Right cardiac atrium (tissue), 5 donors: ENCODE results near the gene RPP30. TPM values are rescaled to one million over a fixed set of nuclear protein-coding genes. Genes with fewer than 3 reads are reported as not detected.

Experiments
- ATAC-seq, 2 donors: fragments of 200-7000 bp; cut with Tn5 transposase; one replicate each; pipeline versions ENCODE4 v1.8.0 to v1.9.1; 2020; ENCODE audit warnings: moderate library complexity in 2 of 2, mild to moderate bottlenecking in 1 of 2
- DNase-seq, 3 donors: peaks; one replicate each; pipeline ENCODE4 v3.0.0-alpha.2; 2020
- H3K27ac ChIP-seq: one replicate; pipeline ENCODE4 v1.5.1; 2013; ENCODE audit warnings: mild to moderate bottlenecking, low read length, control low read depth, moderate library complexity
- H3K27me3 ChIP-seq: one replicate; pipeline ENCODE4 v1.6.1; 2013; ENCODE audit not compliant: control insufficient read depth, insufficient read depth
- H3K4me1 ChIP-seq: one replicate; pipeline ENCODE4 v1.6.1; 2013; ENCODE audit warnings: low read length; ENCODE audit not compliant: control insufficient read depth, insufficient read depth
- H3K4me3 ChIP-seq: one replicate; pipeline ENCODE4 v1.5.1; 2013; ENCODE audit warnings: low read length, control low read depth
- H3K9me3 ChIP-seq: one replicate; pipeline ENCODE4 v1.6.1; 2013; ENCODE audit warnings: low read length; ENCODE audit not compliant: control insufficient read depth
- WGBS: extraction: QIAGEN DNeasy Blood & Tissue Kit; methylation state at CpG from one replicate; pipeline ENCODE4 v1.1.7; 2013; 5-methylcytosine and 5-hydroxymethylcytosine counted together
- intact Hi-C, 4 donors: fragments of 100-400 bp; cut with DNase I; formaldehyde crosslinking; loops; one replicate each; pipeline versions ENCODE4 v1.11.0 to v1.14.0; 2022 to 2023
- polyA plus RNA-seq: library from polyadenylated mRNA; stranded (reverse); fragments of 200-250 nt; gene quantifications from one replicate; pipeline ENCODE4 v1.2.3, GENCODE V29; 2013
- total RNA-seq, 4 donors: library from RNA; stranded (reverse); fragmentation: NEBNext Ultra II Directional; extraction: Animal tissue kit (Norgen Biotek cat#: 25700); gene quantifications; one replicate each; pipeline ENCODE4 v1.2.1, GENCODE V29; 2021
- donor health status: healthy with polysubstance abuse.
- donor health status: DM: no; HTN: yes; CAD: no.
- donor health status: DM: no; HTN: no; CAD: no.
- donor health status: DM: no; HTN: yes; CAD: no; lungs with severe emphysema.
- donor health status: DM: yes; HTN: yes; CAD: no.

RPP30 gene
- total and polyA plus RNA-seq, 5 donors: 26.9 to 40.1 (median 32.0) TPM

GRCh38 chr10:90855126-90855525 lies 16.6 kb upstream of the RPP30 start:
- no peak for DNase-seq
- Histone ChIP-seq H3K27ac (no peak overlapping the region), H3K4me1 (no peaks in the 10 kb centered on the region), H3K4me3 (no peak overlapping the region), H3K9me3 (no peaks in the 10 kb centered on the region), H3K27me3 (peaks cover 2% of the 10 kb centered on the region)
- WGBS: 65% methylated on average over 3 of the region's 3 CpGs
- ATAC-seq: no peak
- intact Hi-C loops: loop anchor here in 2 of 4 donors (10.0 kb wide), 2 partner anchors 90 to 100 kb away; no protein-coding TSS in a partner anchor

- H3K27me3 ChIP-seq: peaks cover 2% of the 10 kb centered on the region
Measured at GRCh38 chr10:90856261-90856660, 15.5 kb upstream of the RPP30 start.

GRCh38 chr10:90856964-90857634 lies 14.7 kb upstream of the RPP30 start:
- Histone ChIP-seq H3K4me3 (peak overlapping the region; percentile 90), H3K4me1 (no peaks in the 10 kb centered on the region), H3K27me3 (peaks cover 2% of the 10 kb centered on the region), H3K9me3 (no peaks in the 10 kb centered on the region), H3K27ac (no peak overlapping the region)
- peak in 1 of 2 donors; percentile 8 for ATAC-seq
- intact Hi-C loops: loop anchor here in 2 of 4 donors (10.0 kb wide), 2 partner anchors 92 to 102 kb away; no protein-coding TSS in a partner anchor
- WGBS: 8% methylated on average over 59 of the region's 59 CpGs
- DNase-seq: peak in 2 of 3 donors; percentile 32 to 51

More at GRCh38 chr10:90856261-90856660, 15.5 kb upstream of the RPP30 start:
- Histone ChIP-seq H3K9me3 (no peaks in the 10 kb centered on the region), H3K4me3 (peak overlapping the region; percentile 21), H3K4me1 (no peaks in the 10 kb centered on the region), H3K27ac (no peak overlapping the region)
- intact Hi-C loops: loop anchor here in 2 of 4 donors (10.0 kb wide), 2 partner anchors 91 to 101 kb away; no protein-coding TSS in a partner anchor
- WGBS: 90% methylated on average over 3 of the region's 3 CpGs
- no peak for ATAC-seq
- DNase-seq: no peak

- Histone ChIP-seq H3K4me3 (peak within 1 kb of the TSS; percentile 90), H3K27me3 (peaks cover 2% of the 10 kb centered on the region), H3K9me3 (no peaks in the 10 kb centered on the region), H3K4me1 (no peaks in the 10 kb centered on the region), H3K27ac (peak within 1 kb of the TSS; percentile 4)
- peak; percentile 55 to 87 (median 84) for DNase-seq
- ATAC-seq: peak; percentile 91 to 93
- intact Hi-C loops: loop anchor here in 2 of 4 donors (10.0 kb wide), 2 partner anchors 93 to 103 kb away; no protein-coding TSS in a partner anchor
- WGBS: 1% methylated on average over 104 of the region's 104 CpGs
Measured at GRCh38 chr10:90857635-90858460, 13.9 kb upstream of the RPP30 start, which contains the start of gene HTR7. TSS of gene HTR7 (minus strand) at chr10:90858039. CDS start at chr10:90857671, 368 bp downstream.

GRCh38 chr10:90858461-90858968 lies 13.3 kb upstream of the RPP30 start:
- ATAC-seq: no peak
- intact Hi-C loops: loop anchor here in 2 of 4 donors (10.0 kb wide), 2 partner anchors 94 to 104 kb away; no protein-coding TSS in a partner anchor
- 32% methylated on average over 10 of the region's 10 CpGs for WGBS
- peak overlapping the region; percentile 90 for H3K4me3 ChIP-seq
- H3K27ac ChIP-seq: no peak overlapping the region
- H3K9me3 ChIP-seq: no peaks in the 10 kb centered on the region
- H3K27me3 ChIP-seq: no peaks in the 10 kb centered on the region
- H3K4me1 ChIP-seq: no peaks in the 10 kb centered on the region
- no peak for DNase-seq

- Histone ChIP-seq H3K4me1 (no peaks in the 10 kb centered on the region), H3K27ac (no peak overlapping the region), H3K9me3 (no peaks in the 10 kb centered on the region), H3K27me3 (no peaks in the 10 kb centered on the region), H3K4me3 (no peak overlapping the region)
- no peak for DNase-seq
- intact Hi-C loops: loop anchor here in 2 of 4 donors (10.0 kb wide), 2 partner anchors 95 to 105 kb away; no protein-coding TSS in a partner anchor
- no peak for ATAC-seq
- WGBS: 69% methylated on average over 5 of the region's 5 CpGs
Measured at GRCh38 chr10:90859321-90859751, 12.4 kb upstream of the RPP30 start.

- Histone ChIP-seq H3K27me3 (no peaks in the 10 kb centered on the region), H3K4me1 (no peaks in the 10 kb centered on the region), H3K9me3 (no peaks in the 10 kb centered on the region), H3K4me3 (no peak overlapping the region), H3K27ac (no peak overlapping the region)
- DNase-seq: no peak
- 91% methylated on average over 1 of the region's 1 CpG for WGBS
- intact Hi-C loops: loop anchor here in 3 of 4 donors (5.0 to 10.0 kb wide), 4 partner anchors 106 to 1066 kb away; no protein-coding TSS in a partner anchor
- ATAC-seq: no peak
Measured at GRCh38 chr10:90860790-90861189, 11.0 kb upstream of the RPP30 start.

GRCh38 chr10:90862908-90863514 lies 8.8 kb upstream of the RPP30 start:
- 26% methylated on average over 2 of the region's 2 CpGs for WGBS
- DNase-seq (no peak), ATAC-seq (no peak)
- no peak overlapping the region for H3K4me3 ChIP-seq
- H3K4me1 ChIP-seq: no peaks in the 10 kb centered on the region
- H3K27me3 ChIP-seq: no peaks in the 10 kb centered on the region
- no peak overlapping the region for H3K27ac ChIP-seq
- intact Hi-C loops: loop anchor here in 3 of 4 donors (5.0 to 10.0 kb wide), 4 partner anchors 108 to 1068 kb away; no protein-coding TSS in a partner anchor
- H3K9me3 ChIP-seq: no peaks in the 10 kb centered on the region

- H3K9me3 ChIP-seq: no peaks in the 10 kb centered on the region
- no peaks in the 10 kb centered on the region for H3K4me1 ChIP-seq
- ATAC-seq (no peak), DNase-seq (no peak)
- no peak overlapping the region for H3K4me3 ChIP-seq
- no peak overlapping the region for H3K27ac ChIP-seq
- H3K27me3 ChIP-seq: no peaks in the 10 kb centered on the region
- WGBS: 29% methylated on average over 3 of the region's 3 CpGs
- intact Hi-C loops: loop anchor here in 2 of 4 donors (10.0 kb wide), 2 partner anchors 111 to 1071 kb away; no protein-coding TSS in a partner anchor
Measured at GRCh38 chr10:90865401-90865800, 6.4 kb upstream of the RPP30 start.

GRCh38 chr10:90866050-90866598 lies 5.7 kb upstream of the RPP30 start:
- Histone ChIP-seq H3K27me3 (no peaks in the 10 kb centered on the region), H3K9me3 (no peaks in the 10 kb centered on the region), H3K4me1 (no peaks in the 10 kb centered on the region), H3K4me3 (no peak overlapping the region), H3K27ac (no peak overlapping the region)
- intact Hi-C loops: loop anchor here in 2 of 4 donors (10.0 kb wide), 2 partner anchors 111 to 1071 kb away; no protein-coding TSS in a partner anchor
- DNase-seq (no peak), ATAC-seq (no peak)
- WGBS: 88% methylated on average over 4 of the region's 4 CpGs
